ENCODE measurements around the gene KCNK3.

The KCNK3 gene

GRCh38 chr2:26767894-26768487, 75.5 kb downstream of the KCNK3 start:
- no peak overlapping the region for H3K4me3 ChIP-seq (replicated peaks; ENCODE audit: low read depth, low read length)
- no peak for TF ChIP-seq CTCF (IDR thresholded peaks at IDR 0.05; ENCODE audit: low read depth, low read length, missing control alignments)
- no peak for DNase-seq (ENCODE audit: extremely low read depth, low read depth)

GRCh38 chr2:26768759-26769088, 76.2 kb downstream of the KCNK3 start:
- no peak for DNase-seq (ENCODE audit: extremely low read depth, low read depth)
- no peak overlapping the region for H3K4me3 ChIP-seq (replicated peaks; ENCODE audit: low read depth, low read length)
- no peak for TF ChIP-seq CTCF (IDR thresholded peaks at IDR 0.05; ENCODE audit: low read depth, low read length, missing control alignments)

DNA sequence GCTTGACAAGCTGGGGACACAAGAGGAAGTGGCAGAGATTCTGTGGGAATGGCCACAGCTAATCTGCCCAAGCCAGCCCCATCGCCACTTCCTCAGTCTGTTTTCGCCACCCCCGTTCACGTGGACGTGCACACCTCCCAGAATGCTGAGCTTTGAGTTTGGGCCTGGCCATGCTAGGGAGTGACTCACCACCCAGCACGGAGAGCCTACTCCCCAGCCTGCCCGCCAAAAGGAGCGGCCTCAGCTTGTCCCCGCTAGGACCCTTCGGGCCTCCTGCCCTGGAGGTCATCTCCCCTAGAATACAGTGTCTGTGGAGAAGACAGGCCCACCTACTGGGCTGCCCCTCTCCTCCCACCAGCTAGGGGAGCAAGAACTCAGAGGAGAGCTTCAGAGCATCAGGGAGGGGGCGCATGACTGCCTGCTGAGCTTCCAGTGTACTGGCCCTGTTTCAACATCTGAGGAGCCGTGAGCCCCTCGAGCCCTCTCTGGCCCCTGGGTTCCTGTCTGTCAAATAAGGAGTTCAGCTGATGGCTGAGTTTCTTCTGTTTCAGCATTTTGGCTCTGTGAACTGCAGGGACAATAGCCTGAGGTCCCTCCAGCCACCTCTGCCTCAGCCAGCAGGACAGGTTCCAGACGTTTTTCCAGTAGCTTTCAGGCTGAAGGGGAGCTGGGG, 76.7 kb downstream of the KCNK3 start:
- no peak for DNase-seq (ENCODE audit: extremely low read depth, low read depth)
- no peak overlapping the region for H3K4me3 ChIP-seq (replicated peaks; ENCODE audit: low read depth, low read length)
- TF ChIP-seq CTCF (IDR thresholded peaks at IDR 0.05; ENCODE audit: low read depth, low read length, missing control alignments) = no peak

DNA sequence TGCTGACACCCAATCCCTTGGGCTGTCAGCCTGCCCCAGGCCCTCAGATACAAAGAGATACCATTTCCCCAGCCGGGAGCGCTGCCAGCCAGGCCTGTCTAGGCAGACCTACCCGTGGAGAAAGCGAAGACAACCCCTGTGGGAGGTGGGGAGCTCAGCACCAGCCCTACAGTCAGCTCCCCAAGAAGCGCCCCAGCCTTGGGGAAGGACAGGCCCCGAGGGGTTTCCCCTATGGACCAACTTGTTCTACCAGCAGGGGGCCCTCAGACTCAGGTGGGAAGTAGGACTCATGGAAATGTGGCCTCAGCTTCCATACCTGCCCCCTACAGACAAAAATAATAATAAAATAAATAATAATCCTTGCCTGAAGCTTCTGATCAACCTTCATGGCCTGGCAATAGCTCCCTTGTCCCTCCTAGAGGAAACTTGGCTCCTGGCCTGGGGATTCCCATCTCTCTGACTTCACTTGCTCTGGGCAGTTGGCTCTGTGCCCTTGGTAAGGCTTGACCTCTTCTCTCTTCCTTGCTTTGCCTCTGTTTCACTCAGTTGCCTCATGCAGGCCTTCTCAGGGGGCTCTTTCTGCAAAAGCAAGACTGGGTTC, 78.6 kb downstream of the KCNK3 start:
- TF ChIP-seq CTCF (IDR thresholded peaks at IDR 0.05; ENCODE audit: low read depth, low read length, missing control alignments) = peak; percentile 53
- DNase-seq (ENCODE audit: extremely low read depth, low read depth) = no peak
- no peak overlapping the region for H3K4me3 ChIP-seq (replicated peaks; ENCODE audit: low read depth, low read length)

- DNase-seq (ENCODE audit: extremely low read depth, low read depth) = no peak
- no peak overlapping the region for H3K4me3 ChIP-seq (replicated peaks; ENCODE audit: low read depth, low read length)
- no peak for TF ChIP-seq CTCF (IDR thresholded peaks at IDR 0.05; ENCODE audit: low read depth, low read length, missing control alignments)
Measured at GRCh38 chr2:26772064-26773001, 79.8 kb downstream of the KCNK3 start.

GRCh38 chr2:26776195-26776800, 83.8 kb downstream of the KCNK3 start:
- DNase-seq (ENCODE audit: extremely low read depth, low read depth) = no peak
- TF ChIP-seq CTCF (IDR thresholded peaks at IDR 0.05; ENCODE audit: low read depth, low read length, missing control alignments) = no peak
- no peak overlapping the region for H3K4me3 ChIP-seq (replicated peaks; ENCODE audit: low read depth, low read length)
